Upper lobe of left lung (tissue), 4 donors: ENCODE data around the gene PTPRR.

Experiments used
- EP300 ChIP-seq, 4 donors: sonication (generic); formaldehyde crosslinking; IDR thresholded peaks; one replicate each; pipeline ENCODE4 v1.5.1; 2017; ENCODE audit warnings: antibody characterized with exemption in 4 of 4, control low read depth in 2 of 4
- POLR2A ChIP-seq, 4 donors: fragments of 450-650 bp; IDR thresholded peaks; one replicate each; pipeline ENCODE4 v1.5.1; 2016 to 2017; ENCODE audit warnings: antibody characterized with exemption in 4 of 4, mild to moderate bottlenecking in 2 of 4
- POLR2AphosphoS5 ChIP-seq, 2 donors: sonication (generic); formaldehyde crosslinking; IDR thresholded peaks; one replicate each; pipeline ENCODE4 v1.5.1; 2017; ENCODE audit warnings: antibody characterized with exemption in 2 of 2
- TF ChIP-seq, protein P1 (sequence below), 6 experiments: fragments of 450-650 bp in 4 of 6; fragments of 200-600 bp in 2 of 6; sonication (generic) in 2 of 6; IDR thresholded peaks; one replicate each; pipeline ENCODE4 v1.5.1; 2016 to 2019; ENCODE audit warnings: antibody characterized with exemption in 6 of 6

DNA sequence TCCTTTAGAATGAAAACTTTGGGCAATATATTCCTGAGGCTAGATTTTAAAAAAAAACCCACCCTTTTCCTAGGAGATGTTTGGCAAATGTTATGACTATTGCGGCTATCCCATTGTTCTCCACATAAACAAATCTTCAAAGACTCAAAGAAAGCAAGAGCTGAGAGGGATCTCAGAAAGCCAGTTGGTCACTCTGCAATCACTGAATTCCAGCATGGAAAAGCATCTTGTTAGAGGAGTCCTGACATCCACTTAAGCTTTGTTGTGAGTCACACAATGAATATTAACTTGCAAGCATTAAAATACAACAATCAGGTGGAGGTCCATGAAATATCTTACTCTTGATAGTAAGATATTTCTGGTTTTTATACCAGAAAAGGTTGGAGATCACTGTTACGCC, 272.3 kb downstream of the PTPRR start:
- TF ChIP-seq, protein P1, sequence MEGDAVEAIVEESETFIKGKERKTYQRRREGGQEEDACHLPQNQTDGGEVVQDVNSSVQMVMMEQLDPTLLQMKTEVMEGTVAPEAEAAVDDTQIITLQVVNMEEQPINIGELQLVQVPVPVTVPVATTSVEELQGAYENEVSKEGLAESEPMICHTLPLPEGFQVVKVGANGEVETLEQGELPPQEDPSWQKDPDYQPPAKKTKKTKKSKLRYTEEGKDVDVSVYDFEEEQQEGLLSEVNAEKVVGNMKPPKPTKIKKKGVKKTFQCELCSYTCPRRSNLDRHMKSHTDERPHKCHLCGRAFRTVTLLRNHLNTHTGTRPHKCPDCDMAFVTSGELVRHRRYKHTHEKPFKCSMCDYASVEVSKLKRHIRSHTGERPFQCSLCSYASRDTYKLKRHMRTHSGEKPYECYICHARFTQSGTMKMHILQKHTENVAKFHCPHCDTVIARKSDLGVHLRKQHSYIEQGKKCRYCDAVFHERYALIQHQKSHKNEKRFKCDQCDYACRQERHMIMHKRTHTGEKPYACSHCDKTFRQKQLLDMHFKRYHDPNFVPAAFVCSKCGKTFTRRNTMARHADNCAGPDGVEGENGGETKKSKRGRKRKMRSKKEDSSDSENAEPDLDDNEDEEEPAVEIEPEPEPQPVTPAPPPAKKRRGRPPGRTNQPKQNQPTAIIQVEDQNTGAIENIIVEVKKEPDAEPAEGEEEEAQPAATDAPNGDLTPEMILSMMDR (IDR thresholded peaks at IDR 0.05) = no peak
- TF ChIP-seq POLR2A (IDR thresholded peaks at IDR 0.05) = no peak
- no peak for TF ChIP-seq POLR2AphosphoS5 (IDR thresholded peaks at IDR 0.05)
- no peak for TF ChIP-seq EP300 (IDR thresholded peaks at IDR 0.05)
